Cardiac fibroblast (primary cell): ENCODE data around the gene MAB21L4.

Source experiments
- DNase-seq, 2 donors: peaks; one replicate each; pipeline versions ENCODE4 v3.0.0 to v3.0.0-alpha.2; 2010; ENCODE audit warnings: low read depth in 2 of 2
- H3K4me3 ChIP-seq, 2 donors: replicated peaks in 1 of 2; 1 replicate in 1 of 2; 2 replicates in 1 of 2; pipeline ENCODE4 v1.5.1; 2011; ENCODE audit warnings: low read depth in 2 of 2, low read length in 2 of 2, mild to moderate bottlenecking in 2 of 2, moderate library complexity in 1 of 2
- TF ChIP-seq, protein P1 (sequence below): IDR thresholded peaks from one replicate; pipeline ENCODE4 v1.5.1; 2011; ENCODE audit warnings: low read depth, mild to moderate bottlenecking, low read length, inconsistent platforms

The MAB21L4 gene

DNA sequence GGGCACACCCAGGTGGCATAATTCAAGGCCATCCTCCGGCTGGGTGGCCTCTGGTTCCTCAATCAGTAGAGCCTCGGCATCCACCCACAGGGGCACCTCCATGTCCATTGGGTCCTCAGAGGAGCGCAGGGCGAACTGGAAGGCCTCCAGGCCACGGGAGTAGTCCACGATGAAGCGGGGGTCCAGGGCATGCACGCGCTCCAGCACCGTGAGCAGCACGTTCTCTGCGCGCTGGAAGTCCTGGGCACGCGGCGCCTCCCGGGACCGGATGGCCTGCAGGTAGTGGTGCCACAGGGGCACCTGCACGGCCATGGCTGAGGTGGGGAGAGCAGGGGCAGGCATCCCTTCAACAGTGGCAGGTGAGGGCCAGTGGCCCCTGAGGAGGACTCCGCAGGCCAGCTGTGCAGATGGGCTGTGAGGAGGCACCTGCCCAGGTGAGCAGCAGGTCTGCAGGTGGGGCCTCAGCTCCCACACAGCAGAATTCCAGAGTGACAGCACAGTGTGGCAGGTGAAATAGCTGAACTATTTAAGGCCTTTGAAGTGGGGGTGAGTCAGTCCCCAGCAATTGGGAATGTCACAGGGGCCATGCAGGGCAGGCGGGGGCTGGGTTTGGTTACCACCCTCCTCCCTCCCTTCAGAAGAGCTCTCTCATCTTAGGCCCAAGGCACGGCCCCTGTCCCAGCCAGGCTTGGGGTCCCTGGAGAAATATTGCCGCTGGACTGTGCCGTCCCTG is at the start of gene MAB21L4:
MAB21L4 (minus strand) TSS at position 501 of the 733 bp plus-strand sequence; CDS start at position 342, 159 bp downstream.
- no peak for DNase-seq

DNA sequence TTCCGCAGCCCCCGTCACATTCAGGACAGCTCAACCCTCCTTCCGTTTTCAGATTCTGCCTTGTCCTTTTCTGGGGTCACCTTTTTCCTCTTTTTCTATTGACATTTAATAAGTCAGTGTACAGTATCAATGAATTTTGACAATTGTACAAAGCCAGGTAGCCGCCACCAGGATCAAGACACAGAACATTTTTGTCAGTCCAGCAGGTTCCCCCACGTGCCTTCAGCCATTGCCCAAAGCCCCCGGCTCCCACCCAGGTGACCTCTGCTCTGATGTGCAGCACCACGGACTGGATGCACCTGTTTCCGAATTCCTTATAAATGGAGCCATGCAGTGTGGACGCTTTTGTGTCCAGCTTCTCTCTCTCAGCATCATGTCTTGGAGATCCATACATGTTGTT is 40.1 kb upstream of the MAB21L4 start:
- DNase-seq: no peak
- H3K4me3 ChIP-seq: no peak overlapping the region
- TF ChIP-seq, protein P1, sequence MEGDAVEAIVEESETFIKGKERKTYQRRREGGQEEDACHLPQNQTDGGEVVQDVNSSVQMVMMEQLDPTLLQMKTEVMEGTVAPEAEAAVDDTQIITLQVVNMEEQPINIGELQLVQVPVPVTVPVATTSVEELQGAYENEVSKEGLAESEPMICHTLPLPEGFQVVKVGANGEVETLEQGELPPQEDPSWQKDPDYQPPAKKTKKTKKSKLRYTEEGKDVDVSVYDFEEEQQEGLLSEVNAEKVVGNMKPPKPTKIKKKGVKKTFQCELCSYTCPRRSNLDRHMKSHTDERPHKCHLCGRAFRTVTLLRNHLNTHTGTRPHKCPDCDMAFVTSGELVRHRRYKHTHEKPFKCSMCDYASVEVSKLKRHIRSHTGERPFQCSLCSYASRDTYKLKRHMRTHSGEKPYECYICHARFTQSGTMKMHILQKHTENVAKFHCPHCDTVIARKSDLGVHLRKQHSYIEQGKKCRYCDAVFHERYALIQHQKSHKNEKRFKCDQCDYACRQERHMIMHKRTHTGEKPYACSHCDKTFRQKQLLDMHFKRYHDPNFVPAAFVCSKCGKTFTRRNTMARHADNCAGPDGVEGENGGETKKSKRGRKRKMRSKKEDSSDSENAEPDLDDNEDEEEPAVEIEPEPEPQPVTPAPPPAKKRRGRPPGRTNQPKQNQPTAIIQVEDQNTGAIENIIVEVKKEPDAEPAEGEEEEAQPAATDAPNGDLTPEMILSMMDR: no peak

More for the DNA sequence above, at the start of gene MAB21L4:
- TF ChIP-seq, protein P1: no peak
- no peak within 1 kb of the TSS for H3K4me3 ChIP-seq

DNA sequence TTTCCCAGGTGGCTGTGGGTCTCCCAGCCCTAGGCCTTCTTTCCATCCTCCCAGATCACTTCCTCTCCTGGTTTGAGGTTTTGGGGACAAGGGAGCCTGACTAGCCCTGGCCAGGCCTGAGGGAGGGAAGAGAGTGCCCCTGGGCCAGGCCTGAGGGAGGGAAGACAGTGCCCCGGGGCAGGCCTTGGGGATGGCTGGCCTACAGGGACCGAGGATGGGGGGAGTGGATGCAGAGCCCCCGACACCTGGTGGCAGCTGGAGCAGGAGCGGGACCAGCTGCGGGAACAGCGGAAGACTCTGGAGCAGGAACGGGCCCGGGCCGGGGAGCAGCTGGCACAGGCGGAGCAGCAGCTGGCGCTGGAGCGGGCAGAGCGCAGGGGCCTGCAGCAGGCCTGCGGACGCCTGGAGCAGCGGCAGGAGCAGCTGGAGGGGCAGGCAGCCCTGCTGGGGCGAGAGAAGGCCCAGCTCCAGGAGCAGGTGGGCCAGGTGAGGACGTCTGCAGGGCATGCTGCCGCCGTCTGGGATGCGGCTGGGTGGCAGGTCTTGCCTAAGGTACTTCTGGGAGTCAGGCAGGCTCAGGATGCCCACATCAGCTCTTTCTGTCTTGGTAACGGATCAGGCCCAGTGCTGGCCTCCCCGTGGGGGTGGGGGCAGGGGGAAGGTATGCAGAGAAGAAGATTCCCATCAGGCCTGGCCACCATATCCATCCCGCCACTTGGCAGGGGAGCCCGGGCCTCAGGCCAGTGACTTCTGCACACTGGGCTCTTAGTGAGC is 39.3 kb upstream of the MAB21L4 start:
- DNase-seq: no peak
- TF ChIP-seq, protein P1: no peak
- no peak overlapping the region for H3K4me3 ChIP-seq

DNA sequence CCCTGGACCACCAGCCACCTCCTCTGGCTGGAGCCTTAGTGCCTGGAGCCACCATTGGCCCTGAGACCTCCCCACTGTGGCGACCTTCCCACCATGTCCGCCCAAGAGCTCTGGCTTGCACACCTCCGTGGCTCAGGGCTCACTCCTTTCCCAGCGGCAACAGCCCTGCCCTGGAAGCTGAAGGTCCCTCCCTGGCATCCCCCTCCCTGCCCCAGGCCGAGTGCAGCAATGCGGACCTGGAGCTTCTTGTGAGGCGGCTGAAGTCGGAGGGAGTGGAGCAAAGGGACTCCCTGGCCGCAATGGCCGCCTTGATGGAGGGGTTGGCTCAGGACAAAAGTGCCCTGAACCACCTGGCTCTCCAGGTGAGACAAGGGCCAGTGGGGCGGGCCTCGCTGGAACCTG is 38.7 kb upstream of the MAB21L4 start:
- TF ChIP-seq, protein P1: no peak
- DNase-seq: no peak
- no peak overlapping the region for H3K4me3 ChIP-seq

DNA sequence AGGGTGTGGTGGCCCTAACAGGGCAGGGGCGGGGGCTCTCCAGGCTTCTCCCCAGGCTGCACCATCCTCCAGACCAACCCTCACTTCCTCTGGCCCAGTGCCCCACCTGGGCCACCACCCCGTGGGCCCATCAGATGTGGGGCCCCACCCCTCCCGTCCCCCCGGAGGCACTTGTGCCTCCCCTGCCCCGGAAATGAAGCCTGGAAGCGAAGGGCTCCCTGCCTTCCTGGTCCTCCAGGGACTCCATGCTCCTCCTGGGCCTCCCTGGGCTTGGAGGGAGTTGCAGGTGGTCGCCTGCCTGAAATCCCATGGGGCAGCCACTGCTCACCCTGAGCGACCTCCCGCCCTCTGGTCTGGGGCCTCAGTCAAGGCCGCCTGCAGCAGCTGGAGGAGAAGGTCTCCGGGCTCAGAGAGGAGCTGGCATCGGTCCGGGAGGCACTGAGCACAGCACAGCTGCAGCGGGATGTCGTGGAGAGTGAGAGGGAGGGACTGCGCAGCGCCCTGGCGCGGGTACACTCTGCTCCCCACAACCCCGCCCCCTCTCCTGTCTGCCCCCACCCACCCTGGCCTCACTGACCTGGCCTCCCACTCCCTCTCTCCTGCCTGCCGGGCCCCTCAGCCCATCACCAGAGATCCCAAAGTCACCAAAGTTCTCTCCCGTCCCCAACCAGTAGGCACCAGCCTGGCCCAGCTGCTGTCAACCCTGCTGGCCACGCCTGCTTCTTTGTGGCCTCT is 38.2 kb upstream of the MAB21L4 start:
- no peak overlapping the region for H3K4me3 ChIP-seq
- TF ChIP-seq, protein P1: no peak
- no peak for DNase-seq

DNA sequence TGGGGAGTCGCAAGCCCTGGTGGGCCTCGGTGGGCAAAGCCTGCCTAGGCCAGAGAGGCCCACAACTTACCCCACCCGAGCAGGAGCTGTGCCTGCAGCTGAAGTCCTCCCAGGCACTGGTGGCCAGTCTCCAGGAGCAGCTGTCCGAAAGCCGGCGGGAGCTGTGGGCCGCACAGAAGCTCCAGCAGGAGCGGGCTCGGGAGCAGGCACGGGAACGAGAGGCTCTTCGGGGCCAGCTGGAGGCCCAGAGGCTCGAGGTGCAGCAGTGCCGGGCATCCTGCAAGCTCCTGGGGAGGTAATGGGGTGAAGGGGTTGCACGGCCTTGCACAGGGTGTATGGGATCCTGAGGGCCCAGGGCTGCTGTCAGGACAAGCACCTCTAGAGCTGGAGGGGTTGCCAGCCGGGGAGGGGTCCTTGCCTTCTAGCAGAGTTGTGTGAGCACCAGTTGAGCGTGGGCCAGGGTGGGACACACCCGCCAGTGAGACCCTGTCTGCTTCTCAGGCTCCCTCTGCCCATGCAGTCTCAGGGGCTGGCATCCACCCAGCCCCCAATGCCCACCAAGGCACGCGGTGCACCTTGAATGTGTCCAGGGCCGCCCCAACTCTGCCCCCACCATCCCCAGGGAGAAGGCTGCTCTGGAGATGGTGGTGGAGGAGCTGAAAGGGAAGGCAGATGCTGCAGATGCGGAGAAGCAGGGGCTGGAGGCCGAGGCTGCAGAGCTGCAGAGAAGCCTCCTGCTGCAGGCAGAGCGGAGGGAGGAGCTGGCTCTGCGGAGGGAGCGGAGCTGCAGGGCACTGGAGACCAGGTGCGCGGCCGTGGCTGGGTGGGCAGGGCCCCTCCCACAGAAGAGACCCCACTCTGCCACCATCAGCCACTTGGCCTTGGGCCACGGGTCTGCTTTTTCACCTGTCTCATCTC is 37.4 kb upstream of the MAB21L4 start:
- TF ChIP-seq, protein P1: no peak
- H3K4me3 ChIP-seq: no peak overlapping the region
- DNase-seq: no peak
